ENCODE measurements around the gene FBXL17. TPM values are rescaled to one million over a fixed set of nuclear protein-coding genes. Genes with fewer than 3 reads are reported as not detected.

The FBXL17 gene
- total RNA-seq, 1 experiment from 2014 or later, result 18.2 TPM

DNA sequence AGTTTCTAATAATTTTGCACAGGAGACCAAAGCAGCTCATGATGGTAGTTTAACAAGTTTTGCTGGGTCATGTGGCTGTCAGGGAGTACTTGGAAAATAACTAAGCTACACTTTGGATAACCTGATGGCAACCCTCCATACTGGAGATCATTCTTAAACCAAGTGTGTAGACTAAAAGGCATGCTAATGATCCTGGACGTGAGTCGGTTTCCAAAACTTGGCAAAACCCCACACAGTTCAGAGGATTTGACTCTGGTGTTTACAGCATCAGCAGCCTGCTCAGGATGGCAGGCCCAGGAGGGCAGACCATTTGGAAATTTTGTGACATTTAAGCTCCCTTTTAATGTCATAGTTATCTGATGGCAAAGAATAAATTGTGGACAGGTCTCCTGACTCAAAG, 514.6 kb downstream of the FBXL17 start:
- Mint-ChIP-seq H3K9me3 (ENCODE audit: unreplicated experiment) (no peaks in the 10 kb centered on the region), H3K4me1 (ENCODE audit: insufficient read depth, unreplicated experiment) (peaks cover 7% of the 10 kb centered on the region), H3K27me3 (ENCODE audit: insufficient read depth, unreplicated experiment) (no peaks in the 10 kb centered on the region), H3K4me3 (ENCODE audit: unreplicated experiment) (no peak overlapping the region), H3K36me3 (ENCODE audit: insufficient read depth, unreplicated experiment) (peaks cover 7% of the 10 kb centered on the region), H3K27ac (ENCODE audit: low read depth, unreplicated experiment) (no peak overlapping the region)
- TF ChIP-seq, protein P1, sequence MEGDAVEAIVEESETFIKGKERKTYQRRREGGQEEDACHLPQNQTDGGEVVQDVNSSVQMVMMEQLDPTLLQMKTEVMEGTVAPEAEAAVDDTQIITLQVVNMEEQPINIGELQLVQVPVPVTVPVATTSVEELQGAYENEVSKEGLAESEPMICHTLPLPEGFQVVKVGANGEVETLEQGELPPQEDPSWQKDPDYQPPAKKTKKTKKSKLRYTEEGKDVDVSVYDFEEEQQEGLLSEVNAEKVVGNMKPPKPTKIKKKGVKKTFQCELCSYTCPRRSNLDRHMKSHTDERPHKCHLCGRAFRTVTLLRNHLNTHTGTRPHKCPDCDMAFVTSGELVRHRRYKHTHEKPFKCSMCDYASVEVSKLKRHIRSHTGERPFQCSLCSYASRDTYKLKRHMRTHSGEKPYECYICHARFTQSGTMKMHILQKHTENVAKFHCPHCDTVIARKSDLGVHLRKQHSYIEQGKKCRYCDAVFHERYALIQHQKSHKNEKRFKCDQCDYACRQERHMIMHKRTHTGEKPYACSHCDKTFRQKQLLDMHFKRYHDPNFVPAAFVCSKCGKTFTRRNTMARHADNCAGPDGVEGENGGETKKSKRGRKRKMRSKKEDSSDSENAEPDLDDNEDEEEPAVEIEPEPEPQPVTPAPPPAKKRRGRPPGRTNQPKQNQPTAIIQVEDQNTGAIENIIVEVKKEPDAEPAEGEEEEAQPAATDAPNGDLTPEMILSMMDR (IDR thresholded peaks at IDR 0.05; ENCODE audit: unreplicated experiment), result no peak
- BruUV-seq (replicated peaks), result no TSS peak
- ChIA-PET CTCF (interaction anchor here (0.6 kb wide), 1 partner anchor 45 kb away, joined by 3 read pairs; no protein-coding TSS in a partner anchor), POLR2A (no interaction called here)
- DNase-seq (ENCODE audit: unreplicated experiment), result no peak
- intact Hi-C loops (cut with micrococcal nuclease), result no loop called here

- Mint-ChIP-seq H3K4me1 (ENCODE audit: insufficient read depth, unreplicated experiment) (peaks cover 5% of the 10 kb centered on the region), H3K36me3 (ENCODE audit: insufficient read depth, unreplicated experiment) (no peaks in the 10 kb centered on the region), H3K27me3 (ENCODE audit: insufficient read depth, unreplicated experiment) (no peaks in the 10 kb centered on the region), H3K9me3 (ENCODE audit: unreplicated experiment) (no peaks in the 10 kb centered on the region), H3K4me3 (ENCODE audit: unreplicated experiment) (no peak overlapping the region), H3K27ac (ENCODE audit: low read depth, unreplicated experiment) (no peak overlapping the region)
- ChIA-PET CTCF (no interaction called here), POLR2A (no interaction called here)
- intact Hi-C loops (cut with micrococcal nuclease), result no loop called here
- TF ChIP-seq, protein P1 (IDR thresholded peaks at IDR 0.05; ENCODE audit: unreplicated experiment), result no peak
- BruUV-seq (replicated peaks), result no TSS peak
- no peak for DNase-seq (ENCODE audit: unreplicated experiment)
These were observed 517.1 kb downstream of the FBXL17 start for GRCh38 chr5:107864793-107865192.

DNA sequence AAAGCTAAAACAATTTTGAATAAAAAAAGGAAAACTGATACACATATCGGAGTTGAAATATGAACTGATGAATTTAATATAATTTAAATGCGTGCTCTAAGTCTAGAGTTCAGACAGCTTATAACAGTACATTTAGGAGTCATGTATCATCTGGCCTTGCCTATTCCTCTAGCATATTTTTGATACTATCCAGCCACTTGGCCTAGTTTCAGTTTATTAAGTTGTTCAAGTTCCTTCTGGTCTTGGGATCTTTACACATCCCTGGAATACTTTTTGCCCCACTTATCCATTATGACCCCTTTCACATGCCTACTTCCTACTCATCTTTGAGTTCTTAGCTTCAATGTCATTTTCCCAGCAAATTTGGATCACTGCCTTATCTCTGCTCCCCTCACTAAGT, 518.8 kb downstream of the FBXL17 start:
- no peaks in the 10 kb centered on the region for H3K36me3 Mint-ChIP-seq (ENCODE audit: insufficient read depth, unreplicated experiment)
- H3K4me3 Mint-ChIP-seq (ENCODE audit: unreplicated experiment), result no peak overlapping the region
- intact Hi-C loops (cut with micrococcal nuclease), result no loop called here
- ChIA-PET CTCF (interaction anchor here (0.7 to 0.8 kb wide), 2 partner anchors 12 to 50 kb away, joined by 3 to 4 read pairs; no protein-coding TSS in a partner anchor), POLR2A (no interaction called here)
- H3K27ac Mint-ChIP-seq (ENCODE audit: low read depth, unreplicated experiment), result no peak overlapping the region
- no peak for DNase-seq (ENCODE audit: unreplicated experiment)
- H3K4me1 Mint-ChIP-seq (ENCODE audit: insufficient read depth, unreplicated experiment), result no peaks in the 10 kb centered on the region
- TF ChIP-seq, protein P1 (IDR thresholded peaks at IDR 0.05; ENCODE audit: unreplicated experiment), result no peak
- BruUV-seq (replicated peaks), result no TSS peak
- H3K27me3 Mint-ChIP-seq (ENCODE audit: insufficient read depth, unreplicated experiment), result no peaks in the 10 kb centered on the region
- H3K9me3 Mint-ChIP-seq (ENCODE audit: unreplicated experiment), result no peaks in the 10 kb centered on the region

GRCh38 chr5:107861565-107861964, 520.3 kb downstream of the FBXL17 start:
- Mint-ChIP-seq H3K27ac (ENCODE audit: low read depth, unreplicated experiment) (no peak overlapping the region), H3K36me3 (ENCODE audit: insufficient read depth, unreplicated experiment) (peaks cover 11% of the 10 kb centered on the region), H3K4me3 (ENCODE audit: unreplicated experiment) (no peak overlapping the region), H3K27me3 (ENCODE audit: insufficient read depth, unreplicated experiment) (no peaks in the 10 kb centered on the region), H3K4me1 (ENCODE audit: insufficient read depth, unreplicated experiment) (no peaks in the 10 kb centered on the region), H3K9me3 (ENCODE audit: unreplicated experiment) (no peaks in the 10 kb centered on the region)
- DNase-seq (ENCODE audit: unreplicated experiment), result no peak
- TF ChIP-seq, protein P1 (IDR thresholded peaks at IDR 0.05; ENCODE audit: unreplicated experiment), result no peak
- intact Hi-C loops (cut with micrococcal nuclease), result no loop called here
- ChIA-PET CTCF (no interaction called here), POLR2A (interaction anchor here (0.6 kb wide), 1 partner anchor 14 kb away, joined by 3 read pairs; no protein-coding TSS in a partner anchor)
- no TSS peak for BruUV-seq (replicated peaks)
